Endometrial microvascular endothelial cells (primary cell): ENCODE data around the gene PLA2G2D. TPM values are rescaled to one million over a fixed set of nuclear protein-coding genes. Genes with fewer than 3 reads are reported as not detected.
"Not testable (repeated sequence)": the region's sequence is repeated elsewhere in the genome, so short reads cannot be mapped to it uniquely, and the experiment has no call there.

ENCODE experiments used
- in situ Hi-C: cut with HindIII; loops from 2 replicates; pipeline ENCODE4 v1.10.0; 2017; ENCODE audit warnings: low sequenced_read_pairs, low pct_unique_long_range_greater_than_20kb; ENCODE audit errors: inconsistent ontology term
- total RNA-seq: library from RNA; depleted of rRNA; stranded (reverse); fragments of >200 nt; gene quantifications from one replicate; pipeline ENCODE4 v1.2.3, GENCODE V29; 2015; ENCODE audit errors: inconsistent ontology term

The PLA2G2D gene
- total RNA-seq, 1 donor from 2014 or later = not detected

GRCh38 chr1:20143734-20144565, 24.6 kb upstream of the PLA2G2D start:
- in situ Hi-C loops = no loop called here

DNA sequence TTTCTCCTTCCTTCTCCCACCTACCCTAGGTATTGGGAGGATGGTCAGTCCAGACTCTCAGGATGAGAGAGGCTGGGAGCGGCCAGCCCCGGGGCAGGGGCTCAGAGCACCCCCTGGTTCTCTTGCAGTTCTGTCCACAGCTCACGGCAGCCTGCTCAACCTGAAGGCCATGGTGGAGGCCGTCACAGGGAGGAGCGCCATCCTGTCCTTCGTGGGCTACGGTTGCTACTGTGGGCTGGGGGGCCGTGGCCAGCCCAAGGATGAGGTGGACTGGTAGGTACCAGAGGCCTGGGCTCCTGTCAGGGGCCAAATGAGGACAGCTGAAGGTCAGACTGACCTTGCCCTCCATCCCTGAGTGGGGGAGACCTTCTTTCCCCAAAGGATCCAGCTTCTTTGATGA, 24.0 kb upstream of the PLA2G2D start:
- in situ Hi-C loops = no loop called here

DNA sequence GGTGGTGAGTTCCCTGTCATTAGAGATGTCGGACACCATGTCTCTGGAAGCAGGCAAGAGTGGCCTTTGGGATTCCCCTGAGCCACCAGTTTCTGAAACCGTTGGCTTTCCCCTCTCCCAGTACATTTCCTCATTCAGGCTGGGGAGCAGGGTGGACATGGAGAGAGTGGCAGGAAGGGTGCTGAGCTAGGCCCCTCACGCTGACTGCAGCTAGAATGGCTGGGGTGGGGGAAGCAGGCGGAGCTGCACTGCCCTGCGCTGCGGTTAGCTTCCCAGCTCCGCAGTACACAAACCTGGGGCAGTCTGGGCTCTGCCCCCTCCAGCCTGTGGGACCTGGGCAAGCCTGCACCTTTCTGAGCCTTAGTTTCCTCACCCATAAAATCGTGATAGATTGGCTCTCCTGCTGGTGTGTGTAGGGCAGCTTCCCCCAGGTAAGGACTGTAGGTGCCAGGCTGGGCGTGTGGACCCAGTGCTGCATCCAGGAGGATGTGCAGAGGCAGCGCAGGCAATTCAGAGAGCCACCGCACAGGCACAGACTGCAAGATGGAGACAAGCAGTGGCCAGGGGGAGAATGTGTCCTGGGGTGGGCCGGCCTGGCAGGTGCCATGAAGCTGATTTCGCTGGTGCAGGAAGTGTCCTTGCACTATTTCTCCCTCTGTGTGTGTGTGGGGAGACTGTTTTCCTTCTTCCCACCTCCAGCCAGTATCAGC, 22.8 kb upstream of the PLA2G2D start:
- in situ Hi-C loops = no loop called here

GRCh38 chr1:20141466-20141865, 22.1 kb upstream of the PLA2G2D start:
- in situ Hi-C loops = no loop called here

- in situ Hi-C loops = no loop called here
Observed at GRCh38 chr1:20141001-20141400, 21.7 kb upstream of the PLA2G2D start.

DNA sequence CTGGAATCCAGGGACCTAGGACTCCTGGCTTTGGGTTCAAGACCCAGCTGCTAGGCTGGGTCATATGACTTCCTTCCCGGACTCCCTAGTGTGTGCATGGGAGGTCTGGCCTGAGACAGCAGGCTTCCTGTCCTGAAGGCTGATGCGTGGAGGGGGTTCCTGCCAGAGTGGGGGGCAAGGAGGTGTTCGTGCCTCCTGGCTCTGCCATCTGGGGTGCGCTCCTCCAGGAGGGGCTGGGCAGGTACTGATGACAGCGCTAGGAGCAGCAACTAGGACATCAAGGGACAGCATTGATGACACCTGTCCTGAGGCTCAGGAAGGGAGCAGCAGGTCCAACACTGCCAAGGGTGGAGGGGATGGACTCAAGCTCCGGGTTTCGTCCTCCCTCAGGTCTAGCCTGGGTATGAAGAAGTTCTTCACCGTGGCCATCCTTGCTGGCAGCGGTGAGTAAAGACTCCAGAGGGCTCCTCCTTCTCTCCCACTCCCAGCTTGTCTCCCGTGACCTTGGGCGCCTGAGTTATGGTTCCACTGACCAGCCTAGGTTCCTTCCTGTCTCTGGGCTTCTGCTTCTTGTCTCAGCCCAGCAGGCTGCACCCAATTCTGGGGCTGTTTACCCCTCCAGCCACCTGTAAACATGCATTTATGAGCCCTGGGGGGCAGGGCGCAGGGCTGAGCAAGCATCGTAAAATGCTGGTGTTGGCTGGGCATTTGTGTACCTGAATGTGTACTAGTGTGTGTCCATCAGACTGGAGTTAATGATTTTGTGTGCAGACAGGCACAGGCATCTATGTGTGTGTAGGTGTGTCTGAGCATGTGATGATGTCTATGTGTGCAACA, 20.7 kb upstream of the PLA2G2D start:
- in situ Hi-C loops = no loop called here

- in situ Hi-C loops = no loop called here
Observed at GRCh38 chr1:20138961-20139550, 19.7 kb upstream of the PLA2G2D start, which contains the start of gene PLA2G2F. PLA2G2F (plus strand) TSS chr1:20139323; CDS start chr1:20139428, 105 bp downstream.

- in situ Hi-C loops = no loop called here
Observed at GRCh38 chr1:20138346-20138745, 19.0 kb upstream of the PLA2G2D start.

GRCh38 chr1:20137604-20138003, 18.3 kb upstream of the PLA2G2D start:
- in situ Hi-C loops = no loop called here

DNA sequence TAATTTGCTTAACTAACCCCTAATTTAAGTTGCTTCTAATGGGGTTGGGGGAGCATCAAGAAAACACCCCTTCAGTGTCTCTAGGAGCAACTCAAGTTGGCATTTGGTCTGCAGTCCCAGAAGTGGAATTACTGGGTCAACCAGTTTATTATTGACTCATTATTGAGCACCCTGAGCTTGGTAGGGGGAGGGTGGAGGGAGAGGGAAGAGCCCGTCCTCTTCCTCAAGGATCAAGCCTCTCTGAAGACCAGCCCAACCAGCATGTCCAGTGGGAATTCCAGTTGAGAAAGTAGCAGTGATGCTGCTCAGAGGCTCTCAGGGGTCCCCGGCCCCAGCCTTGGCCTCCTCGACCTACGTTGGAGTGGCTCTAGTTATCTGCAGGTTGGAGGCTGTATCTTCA, 17.7 kb upstream of the PLA2G2D start:
- in situ Hi-C loops = no loop called here

- in situ Hi-C loops = no loop called here
Observed at GRCh38 chr1:20136249-20136648, 16.9 kb upstream of the PLA2G2D start.

DNA sequence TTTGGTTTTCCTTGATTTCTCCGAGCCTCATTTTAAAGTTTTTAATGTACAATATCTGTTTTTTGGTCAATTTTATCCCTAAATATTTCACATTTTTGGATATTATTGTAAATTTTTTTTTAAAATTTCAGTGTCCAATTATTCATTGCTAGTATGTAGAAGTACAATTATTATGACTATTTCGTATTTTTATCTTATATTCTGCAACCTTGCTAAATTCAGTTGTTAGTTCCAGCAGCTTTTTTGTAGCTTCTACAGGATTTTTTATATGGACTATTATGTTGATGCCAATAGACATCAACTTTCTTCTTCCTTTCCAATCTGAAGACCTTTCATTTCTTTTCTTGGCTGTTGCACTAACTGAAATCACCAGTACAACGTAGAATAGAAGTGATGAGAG, 15.7 kb upstream of the PLA2G2D start:
- in situ Hi-C loops = no loop called here

DNA sequence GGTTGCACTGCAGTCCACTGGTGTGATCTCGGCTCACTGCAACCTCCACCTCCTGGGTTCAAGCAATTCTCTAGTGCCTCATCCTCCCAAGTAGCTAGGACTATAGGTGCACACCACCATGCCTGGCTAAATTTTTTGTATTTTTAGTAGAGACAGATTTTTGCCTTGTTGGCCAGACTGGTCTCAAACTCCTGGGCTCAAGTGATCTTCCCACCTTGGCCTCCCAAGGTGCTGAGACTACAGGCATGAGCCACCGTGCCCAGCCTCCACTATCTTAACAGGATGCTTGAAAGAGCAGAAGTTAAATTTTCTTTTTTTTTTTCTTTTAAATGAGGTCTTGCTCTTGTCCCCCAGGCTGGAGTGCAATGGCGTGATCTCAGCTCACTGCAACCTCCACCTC, 11.2 kb upstream of the PLA2G2D start:
- in situ Hi-C loops = not testable (repeated sequence)

- in situ Hi-C loops = no loop called here
Observed at GRCh38 chr1:20126806-20127440, 7.6 kb upstream of the PLA2G2D start.

DNA sequence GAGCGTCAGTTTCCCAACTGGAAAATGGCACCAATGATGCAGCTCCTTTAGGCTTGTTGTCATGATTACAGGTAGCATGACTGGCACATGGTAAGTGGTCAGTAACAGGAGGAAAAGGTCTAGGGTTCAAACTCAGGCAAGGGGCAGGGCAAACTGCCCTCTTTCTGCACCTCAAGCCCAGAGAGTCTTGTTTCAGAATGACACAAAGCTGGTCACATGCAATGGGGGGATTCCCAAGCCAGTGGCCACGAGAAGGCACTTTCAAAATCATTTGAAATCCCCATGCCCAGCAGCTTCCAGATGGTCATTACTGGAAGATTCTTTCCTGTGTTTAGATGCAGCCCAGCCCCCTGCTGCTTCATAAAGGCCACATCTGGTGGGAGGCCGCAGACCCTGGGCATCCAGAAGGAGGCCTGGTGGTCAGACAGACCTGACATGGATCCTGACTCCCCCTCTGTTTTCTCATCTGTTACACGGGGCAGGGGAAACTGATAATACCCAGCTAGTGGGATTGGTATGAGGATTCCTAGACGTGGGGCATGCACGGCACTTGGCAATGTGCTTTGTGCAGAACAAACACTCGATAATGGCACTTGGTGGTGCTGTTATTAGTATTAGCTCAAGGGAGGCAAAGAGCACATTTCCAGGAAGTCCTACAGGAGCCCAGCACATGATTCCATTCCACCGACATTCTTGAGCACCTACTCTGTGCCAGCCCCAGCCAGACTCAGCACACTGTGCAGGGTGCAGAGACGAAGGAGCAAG, 6.9 kb upstream of the PLA2G2D start:
- in situ Hi-C loops = no loop called here

GRCh38 chr1:20125100-20125499, 5.8 kb upstream of the PLA2G2D start:
- in situ Hi-C loops = no loop called here

DNA sequence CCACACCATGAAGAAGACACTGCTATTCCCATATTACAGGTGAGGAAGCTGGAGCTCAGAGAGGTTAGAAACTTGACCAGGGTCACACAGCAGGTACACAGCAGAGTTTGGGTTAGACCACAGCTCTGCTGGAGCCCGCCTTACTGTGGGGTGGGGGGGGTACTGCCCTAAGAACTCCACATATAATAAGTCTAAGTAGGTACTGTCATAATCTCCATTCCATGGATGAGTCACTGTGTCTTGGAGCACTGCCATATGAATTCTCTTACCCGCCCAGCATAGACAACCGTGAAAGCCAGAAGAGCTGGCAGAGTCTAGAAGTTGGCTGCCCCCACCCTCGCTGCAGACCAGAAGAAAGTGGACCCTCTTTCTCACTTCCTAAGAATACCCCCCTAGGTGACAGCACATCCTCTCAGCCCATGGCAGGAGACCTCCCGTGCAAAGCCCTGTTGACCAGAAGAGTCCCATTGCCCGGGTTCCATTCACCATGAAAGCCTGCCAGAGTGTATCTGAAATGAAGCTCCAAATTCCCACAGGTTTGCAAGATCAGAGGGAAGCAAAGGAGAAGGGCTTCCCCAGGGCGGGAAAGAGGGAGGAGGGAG, 5.2 kb upstream of the PLA2G2D start:
- in situ Hi-C loops = no loop called here
